IMR-90 (cell line): ENCODE results near the gene EPN1.
"Not testable (repeated sequence)": the region's sequence is repeated elsewhere in the genome, so short reads cannot be mapped to it uniquely, and the experiment has no call there.

Experiments
- CEBPB ChIP-seq: IDR thresholded peaks from 2 replicates; pipeline ENCODE4 v1.6.1; 2012; ENCODE audit warnings: low read depth, low read length, improper control_type of control experiment
- CTCF ChIP-seq: conservative IDR thresholded peaks from 2 replicates; pipeline ENCODE4 v1.5.1; 2012; ENCODE audit warnings: mild to moderate bottlenecking, low read depth, low read length, improper control_type of control experiment
- ELK1 ChIP-seq: fragments of 150-350 bp; IDR thresholded peaks from 2 replicates; pipeline ENCODE4 v1.6.1; 2016; ENCODE audit warnings: low read depth, mild to moderate bottlenecking, low read length, moderate library complexity, borderline replicate concordance
- FOS ChIP-seq: fragments of 150-350 bp; IDR thresholded peaks from 2 replicates; pipeline ENCODE4 v1.6.1; 2016; ENCODE audit warnings: low read depth, low read length
- MAFK ChIP-seq: IDR thresholded peaks from 2 replicates; pipeline ENCODE4 v1.6.1; 2012; ENCODE audit warnings: low read depth, low read length, improper control_type of control experiment
- MAZ ChIP-seq: IDR thresholded peaks from 2 replicates; pipeline ENCODE4 v1.6.1; 2012; ENCODE audit warnings: low read depth, mild to moderate bottlenecking, low read length, improper control_type of control experiment, moderate library complexity, borderline replicate concordance
- MXI1 ChIP-seq: IDR thresholded peaks from 2 replicates; pipeline ENCODE4 v1.6.1; 2012; ENCODE audit warnings: low read depth, mild to moderate bottlenecking, low read length, moderate library complexity, borderline replicate concordance
- POLR2A ChIP-seq: IDR thresholded peaks from 2 replicates; pipeline ENCODE4 v1.6.1; 2012; ENCODE audit warnings: mild to moderate bottlenecking, low read depth, low read length
- RAD21 ChIP-seq: IDR thresholded peaks from 2 replicates; pipeline ENCODE4 v1.6.1; 2012; ENCODE audit warnings: low read length, improper control_type of control experiment
- RCOR1 ChIP-seq: IDR thresholded peaks from 2 replicates; pipeline ENCODE4 v1.6.1; 2012; ENCODE audit warnings: mild to moderate bottlenecking, low read length, improper control_type of control experiment; ENCODE audit not compliant: insufficient replicate concordance
- SMC3 ChIP-seq: fragments of 150-350 bp; IDR thresholded peaks from 2 replicates; pipeline ENCODE4 v1.6.1; 2016; ENCODE audit warnings: low read depth, mild to moderate bottlenecking, antibody characterized with exemption, low read length, moderate library complexity
- USF2 ChIP-seq: fragments of 150-350 bp; IDR thresholded peaks from 2 replicates; pipeline ENCODE4 v1.6.1; 2017; ENCODE audit warnings: mild to moderate bottlenecking, antibody characterized with exemption, low read length, low read depth

- not testable (repeated sequence) for TF ChIP-seq CTCF, SMC3, MAZ, CEBPB, MAFK, POLR2A, USF2, RAD21, MXI1, RCOR1, FOS, ELK1
These were observed 55.4 kb downstream of the EPN1 start for GRCh38 chr19:55730378-55730777.
